ENCODE data around the gene SDHB.

DNA sequence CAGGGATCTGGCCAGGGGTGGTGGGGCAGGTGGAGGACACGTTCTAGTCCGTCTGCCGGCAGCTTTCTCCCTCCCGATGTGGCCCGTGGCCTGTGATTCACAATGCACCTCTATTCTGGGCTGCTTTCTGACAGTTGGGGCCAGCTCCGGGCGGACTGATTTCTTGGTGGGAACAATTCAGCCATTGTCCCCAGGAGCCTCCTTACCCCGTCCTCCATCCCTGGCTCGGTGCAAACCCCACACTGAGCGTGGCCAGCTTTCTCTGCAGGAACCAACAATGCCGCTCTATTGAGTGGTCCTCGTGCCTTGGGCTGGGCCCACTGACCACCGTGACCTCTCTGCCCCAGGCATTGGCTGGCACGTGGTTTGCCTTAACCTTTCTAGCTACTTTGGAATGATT lies 35.7 kb upstream of the SDHB start:
- TF ChIP-seq POLR2A (IDR thresholded peaks at IDR 0.05) (no peak), POLR2AphosphoS5 (IDR thresholded peaks at IDR 0.05) (no peak)
- TF ChIP-seq, protein P1, sequence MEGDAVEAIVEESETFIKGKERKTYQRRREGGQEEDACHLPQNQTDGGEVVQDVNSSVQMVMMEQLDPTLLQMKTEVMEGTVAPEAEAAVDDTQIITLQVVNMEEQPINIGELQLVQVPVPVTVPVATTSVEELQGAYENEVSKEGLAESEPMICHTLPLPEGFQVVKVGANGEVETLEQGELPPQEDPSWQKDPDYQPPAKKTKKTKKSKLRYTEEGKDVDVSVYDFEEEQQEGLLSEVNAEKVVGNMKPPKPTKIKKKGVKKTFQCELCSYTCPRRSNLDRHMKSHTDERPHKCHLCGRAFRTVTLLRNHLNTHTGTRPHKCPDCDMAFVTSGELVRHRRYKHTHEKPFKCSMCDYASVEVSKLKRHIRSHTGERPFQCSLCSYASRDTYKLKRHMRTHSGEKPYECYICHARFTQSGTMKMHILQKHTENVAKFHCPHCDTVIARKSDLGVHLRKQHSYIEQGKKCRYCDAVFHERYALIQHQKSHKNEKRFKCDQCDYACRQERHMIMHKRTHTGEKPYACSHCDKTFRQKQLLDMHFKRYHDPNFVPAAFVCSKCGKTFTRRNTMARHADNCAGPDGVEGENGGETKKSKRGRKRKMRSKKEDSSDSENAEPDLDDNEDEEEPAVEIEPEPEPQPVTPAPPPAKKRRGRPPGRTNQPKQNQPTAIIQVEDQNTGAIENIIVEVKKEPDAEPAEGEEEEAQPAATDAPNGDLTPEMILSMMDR (IDR thresholded peaks at IDR 0.05): no peak

All from breast epithelium (tissue), 3 donors.